Thymus (tissue), 11 donors: ENCODE measurements around the gene TTN. TPM values are rescaled to one million over a fixed set of nuclear protein-coding genes. Genes with fewer than 3 reads are reported as not detected.

Source experiments
- DNase-seq, 9 donors: peaks; one replicate each; pipeline ENCODE4 v3.0.0-alpha.2; 2013; ENCODE audit warnings: low spot score in 9 of 9, low read depth in 6 of 9, missing footprints in 1 of 9
- H3K27ac ChIP-seq, 2 donors: one replicate each; pipeline ENCODE4 v1.5.1; 2013; ENCODE audit warnings: control low read depth in 1 of 2, low read depth in 1 of 2, low read length in 1 of 2, mild to moderate bottlenecking in 1 of 2, moderate library complexity in 1 of 2
- H3K27me3 ChIP-seq, 2 donors: one replicate each; pipeline ENCODE4 v1.5.1; 2013; ENCODE audit warnings: low read length in 1 of 2; ENCODE audit not compliant: control insufficient read depth in 2 of 2, insufficient read depth in 1 of 2
- H3K36me3 ChIP-seq, 2 donors: one replicate each; pipeline ENCODE4 v1.5.1; 2013; ENCODE audit warnings: low read length in 1 of 2, mild to moderate bottlenecking in 1 of 2, moderate library complexity in 1 of 2; ENCODE audit not compliant: control insufficient read depth in 2 of 2, insufficient read depth in 2 of 2
- H3K4me1 ChIP-seq, 2 donors: one replicate each; pipeline ENCODE4 v1.5.1; 2013; ENCODE audit warnings: low read length in 2 of 2; ENCODE audit not compliant: control insufficient read depth in 2 of 2, insufficient read depth in 2 of 2
- H3K4me3 ChIP-seq, 2 donors: one replicate each; pipeline ENCODE4 v1.5.1; 2013; ENCODE audit warnings: low read length in 2 of 2, control low read depth in 1 of 2, mild to moderate bottlenecking in 1 of 2
- H3K9me3 ChIP-seq, 2 donors: one replicate each; pipeline ENCODE4 v1.5.1; 2013; ENCODE audit warnings: low read length in 1 of 2, mild to moderate bottlenecking in 1 of 2; ENCODE audit not compliant: control insufficient read depth in 2 of 2, insufficient read depth in 1 of 2
- WGBS: extraction: QIAGEN DNeasy Blood & Tissue Kit; methylation state at CpG from one replicate; pipeline ENCODE4 v1.1.7; 2013; 5-methylcytosine and 5-hydroxymethylcytosine counted together
- polyA plus RNA-seq: library from polyadenylated mRNA; stranded (reverse); fragments of 200-250 nt; gene quantifications from one replicate; pipeline ENCODE4 v1.2.3, GENCODE V29; 2013
- total RNA-seq: library from RNA; stranded (reverse); fragments of 120-200 nt; gene quantifications from one replicate; pipeline ENCODE4 v1.2.4, GENCODE V29; 2013
- donor health status: healthy.

The TTN gene
- total and polyA plus RNA-seq, 2 donors, result 1.1 to 5.4 TPM

GRCh38 chr2:178499640-178500039 lies 307.6 kb downstream of the TTN start:
- H3K36me3 ChIP-seq, result peaks cover 23 to 55% of the 10 kb centered on the region in 2 donors

GRCh38 chr2:178498137-178498536 lies 309.1 kb downstream of the TTN start:
- Histone ChIP-seq H3K27me3 (no peaks in the 10 kb centered on the region), H3K36me3 (peaks cover 32 to 57% of the 10 kb centered on the region in 2 donors), H3K9me3 (no peaks in the 10 kb centered on the region), H3K4me3 (no peak overlapping the region), H3K27ac (no peak overlapping the region), H3K4me1 (no peaks in the 10 kb centered on the region)
- DNase-seq, result no peak

More at GRCh38 chr2:178499640-178500039, 307.6 kb downstream of the TTN start:
- no peak for DNase-seq
- no peaks in the 10 kb centered on the region for H3K9me3 ChIP-seq
- H3K27ac ChIP-seq, result no peak overlapping the region
- no peaks in the 10 kb centered on the region for H3K4me1 ChIP-seq
- WGBS, result 98% methylated on average over 3 of the region's 3 CpGs
- no peaks in the 10 kb centered on the region for H3K27me3 ChIP-seq
- no peak overlapping the region for H3K4me3 ChIP-seq

GRCh38 chr2:178496049-178496448 lies 311.2 kb downstream of the TTN start:
- Histone ChIP-seq H3K4me3 (no peak overlapping the region), H3K4me1 (no peaks in the 10 kb centered on the region), H3K9me3 (no peaks in the 10 kb centered on the region), H3K27me3 (no peaks in the 10 kb centered on the region), H3K27ac (no peak overlapping the region), H3K36me3 (peaks cover 37 to 46% of the 10 kb centered on the region in 2 donors)
- no peak for DNase-seq
- 94% methylated on average over 4 of the region's 4 CpGs for WGBS

- H3K9me3 ChIP-seq, result no peaks in the 10 kb centered on the region
- no peaks in the 10 kb centered on the region for H3K27me3 ChIP-seq
- H3K4me3 ChIP-seq, result no peak overlapping the region
- no peaks in the 10 kb centered on the region for H3K4me1 ChIP-seq
- 95% methylated on average over 6 of the region's 6 CpGs for WGBS
- H3K27ac ChIP-seq, result no peak overlapping the region
- peaks cover 26 to 30% of the 10 kb centered on the region in 2 donors for H3K36me3 ChIP-seq
- DNase-seq, result no peak
These were observed 315.6 kb downstream of the TTN start for GRCh38 chr2:178491612-178492011.

- 99% methylated on average over 3 of the region's 3 CpGs for WGBS
- Histone ChIP-seq H3K9me3 (no peaks in the 10 kb centered on the region), H3K36me3 (no peaks in the 10 kb centered on the region), H3K4me3 (no peak overlapping the region), H3K27me3 (no peaks in the 10 kb centered on the region), H3K4me1 (peaks cover 11 to 16% of the 10 kb centered on the region in 2 donors), H3K27ac (no peak overlapping the region)
- no peak for DNase-seq
These were observed 321.9 kb downstream of the TTN start for GRCh38 chr2:178485356-178485755.

- H3K27me3 ChIP-seq, result peaks cover 0 to 2% of the 10 kb centered on the region in 2 donors
- no peaks in the 10 kb centered on the region for H3K9me3 ChIP-seq
- no peak overlapping the region for H3K27ac ChIP-seq
- no peaks in the 10 kb centered on the region for H3K36me3 ChIP-seq
- DNase-seq, result no peak
- peaks cover 17% of the 10 kb centered on the region in 2 donors for H3K4me1 ChIP-seq
- WGBS, result 93% methylated on average over 6 of the region's 6 CpGs
- H3K4me3 ChIP-seq, result no peak overlapping the region
These were observed 322.8 kb downstream of the TTN start for GRCh38 chr2:178484245-178485041.

- Histone ChIP-seq H3K4me1 (peaks cover 17 to 18% of the 10 kb centered on the region in 2 donors), H3K4me3 (no peak overlapping the region), H3K27me3 (peaks cover 0 to 2% of the 10 kb centered on the region in 2 donors), H3K9me3 (no peaks in the 10 kb centered on the region), H3K36me3 (no peaks in the 10 kb centered on the region), H3K27ac (no peak overlapping the region)
- 98% methylated on average over 4 of the region's 4 CpGs for WGBS
- DNase-seq, result no peak
These were observed 324.8 kb downstream of the TTN start for GRCh38 chr2:178482437-178482836.

- peak within 1 kb of the TSS; percentile 84 to 95 for H3K27ac ChIP-seq
These were observed 326.7 kb downstream of the TTN start, which contains the start of gene PLEKHA3 for GRCh38 chr2:178480227-178481181. Gene PLEKHA3, plus strand, starts transcription at chr2:178480457. Its CDS starts 413 bp downstream, at chr2:178480870.

More at GRCh38 chr2:178480227-178481181, 326.7 kb downstream of the TTN start, which contains the start of gene PLEKHA3:
- Histone ChIP-seq H3K4me3 (peak within 1 kb of the TSS; percentile 63 to 66), H3K9me3 (no peaks in the 10 kb centered on the region), H3K36me3 (no peaks in the 10 kb centered on the region), H3K4me1 (peaks cover 17 to 18% of the 10 kb centered on the region in 2 donors), H3K27me3 (peaks cover 0 to 2% of the 10 kb centered on the region in 2 donors)
- under 1% methylated on average over 92 of the region's 92 CpGs for WGBS
- DNase-seq, result peak in 8 of 9 donors; percentile 24 to 79 (median 56)
